Natural killer cell (primary cell): ENCODE results near the gene SDHB. TPM values are rescaled to one million over a fixed set of nuclear protein-coding genes. Genes with fewer than 3 reads are reported as not detected.

Experiments
- ATAC-seq, 3 donors: fragments of 150-1000 bp in 2 of 3; fragments of 200-7000 bp in 1 of 3; cut with Tn5 transposase; 1 replicate in 1 of 3; 2 replicates in 2 of 3; pipeline ENCODE4 v1.10.0; 2021; ENCODE audit warnings: mild to moderate bottlenecking in 2 of 3, moderate library complexity in 2 of 3
- DNase-seq, 2 donors: peaks; one replicate each; pipeline versions ENCODE4 v3.0.0 to v3.0.0-alpha.2; 2013 to 2021; ENCODE audit warnings: mixed read lengths in 1 of 2
- H3K27ac ChIP-seq: one replicate; pipeline ENCODE4 v1.5.1; 2013; ENCODE audit warnings: mild to moderate bottlenecking, low read length
- H3K27me3 ChIP-seq: one replicate; pipeline ENCODE4 v1.6.1; 2013; ENCODE audit warnings: low read length; ENCODE audit not compliant: control insufficient read depth, insufficient read depth
- H3K36me3 ChIP-seq: one replicate; pipeline ENCODE4 v1.6.1; 2013; ENCODE audit warnings: low read length; ENCODE audit not compliant: control insufficient read depth, insufficient read depth
- H3K4me1 ChIP-seq: one replicate; pipeline ENCODE4 v1.6.1; 2013; ENCODE audit warnings: low read length; ENCODE audit not compliant: control insufficient read depth, insufficient read depth
- H3K4me3 ChIP-seq: one replicate; pipeline ENCODE4 v1.5.1; 2013; ENCODE audit warnings: low read length
- H3K9me3 ChIP-seq: one replicate; pipeline ENCODE4 v1.6.1; 2013; ENCODE audit warnings: low read length; ENCODE audit not compliant: control insufficient read depth, insufficient read depth
- H3K27ac Mint-ChIP-seq, 2 donors: one replicate each; pipeline ENCODE4 v1.8.0; 2022; ENCODE audit warnings: mild to moderate bottlenecking in 2 of 2, mixed read lengths in 2 of 2, moderate library complexity in 1 of 2
- H3K27me3 Mint-ChIP-seq, 2 donors: one replicate each; pipeline ENCODE4 v1.8.0; 2022; ENCODE audit warnings: low read depth in 2 of 2, mixed read lengths in 2 of 2
- H3K36me3 Mint-ChIP-seq: one replicate; pipeline ENCODE4 v1.8.0; 2022; ENCODE audit warnings: mixed read lengths
- H3K4me1 Mint-ChIP-seq, 2 donors: one replicate each; pipeline ENCODE4 v1.8.0; 2022; ENCODE audit warnings: mixed read lengths in 2 of 2
- H3K4me3 Mint-ChIP-seq: one replicate; pipeline ENCODE4 v1.8.0; 2022; ENCODE audit warnings: mild to moderate bottlenecking, moderate library complexity, mixed read lengths
- H3K9me3 Mint-ChIP-seq, 2 donors: one replicate each; pipeline ENCODE4 v1.8.0; 2022; ENCODE audit warnings: mixed read lengths in 2 of 2
- WGBS: methylation state at CpG from one replicate; pipeline ENCODE4 v1.1.7; 2013; ENCODE audit warnings: missing lambda C conversion rate; ENCODE audit not compliant: insufficient coverage; 5-methylcytosine and 5-hydroxymethylcytosine counted together
- intact Hi-C: fragments of 100-400 bp; cut with micrococcal nuclease; formaldehyde crosslinking; loops from one replicate; pipeline ENCODE4 v1.14.2; 2022
- total RNA-seq, 4 donors: library from RNA; stranded (reverse); fragments of 120-200 nt in 1 of 4; gene quantifications; one replicate each; pipeline versions ENCODE4 v1.2.3 to v1.2.4, GENCODE V29; 2013 to 2022
- TF ChIP-seq, protein P1 (sequence below): fragments of 200-600 bp; IDR thresholded peaks from one replicate; pipeline ENCODE4 v1.8.0; 2022; ENCODE audit warnings: antibody characterized with exemption

SDHB gene
- total RNA-seq, 3 donors from 2014 or later (not counting 1 experiment from before 2014, with no cell fraction given), result 56.8 to 62.6 (median 59.5) TPM

DNA sequence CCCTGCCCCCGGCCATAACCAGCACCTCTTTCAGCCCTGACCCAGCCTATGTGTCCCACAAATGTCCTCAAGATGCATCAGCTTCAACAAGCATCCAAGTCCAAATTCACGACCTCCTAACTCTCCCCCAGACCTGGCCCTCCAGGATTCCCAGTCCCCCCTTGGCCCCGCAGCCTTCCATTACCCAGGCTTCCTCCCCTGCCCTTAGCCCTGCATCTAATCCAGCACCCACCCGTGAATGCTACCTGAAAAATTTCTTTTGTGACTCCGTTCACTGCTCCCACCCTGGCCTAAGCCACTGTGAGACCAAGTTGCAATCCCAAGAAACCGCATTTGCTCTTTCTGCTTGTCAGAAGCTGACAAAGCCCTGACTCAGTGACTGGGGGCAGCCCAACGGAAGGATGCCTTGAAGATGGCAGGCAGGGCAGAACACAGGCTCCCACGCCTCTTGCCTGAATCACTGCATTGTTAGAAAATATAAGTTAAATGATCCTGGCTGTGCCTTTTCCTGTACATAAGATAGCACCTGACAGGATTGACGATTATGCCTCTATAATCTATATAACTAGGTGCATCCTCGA, 72.5 kb downstream of the SDHB start:
- WGBS, result 83% methylated on average over 10 of the region's 10 CpGs
- no peaks in the 10 kb centered on the region for H3K9me3 Mint-ChIP-seq
- H3K27ac Mint-ChIP-seq, result peak overlapping the region in 1 of 2 donors; percentile 35
- Histone ChIP-seq H3K4me1 (peaks cover 7% of the 10 kb centered on the region), H3K9me3 (no peaks in the 10 kb centered on the region), H3K36me3 (peaks cover 3% of the 10 kb centered on the region), H3K27ac (no peak overlapping the region), H3K27me3 (peaks cover 10% of the 10 kb centered on the region), H3K4me3 (no peak overlapping the region)
- ATAC-seq (no peak), DNase-seq (no peak)
- H3K36me3 Mint-ChIP-seq, result peaks cover 6% of the 10 kb centered on the region
- H3K27me3 Mint-ChIP-seq, result peaks cover 20 to 27% of the 10 kb centered on the region in 2 donors
- H3K4me3 Mint-ChIP-seq, result peak overlapping the region; percentile 65
- TF ChIP-seq, protein P1, sequence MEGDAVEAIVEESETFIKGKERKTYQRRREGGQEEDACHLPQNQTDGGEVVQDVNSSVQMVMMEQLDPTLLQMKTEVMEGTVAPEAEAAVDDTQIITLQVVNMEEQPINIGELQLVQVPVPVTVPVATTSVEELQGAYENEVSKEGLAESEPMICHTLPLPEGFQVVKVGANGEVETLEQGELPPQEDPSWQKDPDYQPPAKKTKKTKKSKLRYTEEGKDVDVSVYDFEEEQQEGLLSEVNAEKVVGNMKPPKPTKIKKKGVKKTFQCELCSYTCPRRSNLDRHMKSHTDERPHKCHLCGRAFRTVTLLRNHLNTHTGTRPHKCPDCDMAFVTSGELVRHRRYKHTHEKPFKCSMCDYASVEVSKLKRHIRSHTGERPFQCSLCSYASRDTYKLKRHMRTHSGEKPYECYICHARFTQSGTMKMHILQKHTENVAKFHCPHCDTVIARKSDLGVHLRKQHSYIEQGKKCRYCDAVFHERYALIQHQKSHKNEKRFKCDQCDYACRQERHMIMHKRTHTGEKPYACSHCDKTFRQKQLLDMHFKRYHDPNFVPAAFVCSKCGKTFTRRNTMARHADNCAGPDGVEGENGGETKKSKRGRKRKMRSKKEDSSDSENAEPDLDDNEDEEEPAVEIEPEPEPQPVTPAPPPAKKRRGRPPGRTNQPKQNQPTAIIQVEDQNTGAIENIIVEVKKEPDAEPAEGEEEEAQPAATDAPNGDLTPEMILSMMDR, result no peak
- peaks cover 0 to 15% of the 10 kb centered on the region in 2 donors for H3K4me1 Mint-ChIP-seq
- intact Hi-C loops, result no loop called here

DNA sequence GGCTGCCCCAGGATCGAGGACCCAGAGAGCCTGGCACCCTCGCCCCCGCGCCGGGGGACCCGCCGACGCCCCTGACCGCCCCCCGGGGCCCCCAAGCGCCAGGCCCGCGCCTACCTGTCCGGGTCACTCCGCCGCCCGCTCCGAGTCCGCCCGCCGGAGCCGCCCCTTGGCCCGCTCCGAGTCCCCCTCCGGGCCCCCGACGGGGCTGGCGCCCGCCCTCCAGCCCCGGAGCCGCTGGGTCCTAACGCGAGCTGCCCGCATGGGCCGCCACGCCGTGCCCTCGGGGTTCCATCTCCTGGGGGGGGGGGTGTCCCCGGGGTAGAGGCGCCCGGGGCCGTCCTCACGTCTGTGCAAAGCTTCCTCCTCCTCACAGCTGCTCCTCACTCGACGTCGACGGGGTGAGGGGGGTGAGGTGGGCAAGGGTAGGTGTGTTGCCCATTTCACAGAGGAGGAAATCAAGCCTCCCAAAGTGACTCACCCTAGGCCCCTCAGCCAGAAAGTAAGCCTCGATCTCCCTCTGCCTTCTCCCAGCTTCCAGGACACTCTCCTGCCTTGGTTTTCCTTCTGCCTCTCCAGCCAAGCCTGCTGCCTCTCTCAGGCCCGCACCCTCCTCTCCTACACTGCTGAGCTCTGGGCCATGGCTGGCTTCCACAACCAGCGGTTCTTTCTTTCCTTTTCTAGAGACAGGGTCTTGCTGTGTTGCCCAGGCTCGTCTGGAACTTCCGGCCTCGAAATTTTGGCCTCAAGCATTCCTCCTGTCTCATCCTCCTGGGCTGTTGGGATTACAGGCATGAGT, 73.2 kb downstream of the SDHB start, which contains the start of gene MFAP2:
Gene MFAP2, minus strand, starts transcription at position 148 of the 796 bp plus-strand sequence. CDS start 2,347 bp downstream, outside the sequence.
- no peak for DNase-seq
- peaks cover 20 to 27% of the 10 kb centered on the region in 2 donors for H3K27me3 Mint-ChIP-seq
- 10% methylated on average over 44 of the region's 53 CpGs for WGBS
- H3K9me3 ChIP-seq, result no peaks in the 10 kb centered on the region
- peak within 1 kb of the TSS in 1 of 2 donors; percentile 35 for H3K27ac Mint-ChIP-seq
- H3K4me3 Mint-ChIP-seq, result peak within 1 kb of the TSS; percentile 65
- H3K36me3 Mint-ChIP-seq, result peaks cover 6% of the 10 kb centered on the region
- H3K27ac ChIP-seq, result no peak within 1 kb of the TSS
- TF ChIP-seq, protein P1, result no peak
- H3K4me1 Mint-ChIP-seq, result peaks cover 0 to 15% of the 10 kb centered on the region in 2 donors
- H3K27me3 ChIP-seq, result peaks cover 10% of the 10 kb centered on the region
- peaks cover 7% of the 10 kb centered on the region for H3K4me1 ChIP-seq
- no peak within 1 kb of the TSS for H3K4me3 ChIP-seq
- no peaks in the 10 kb centered on the region for H3K36me3 ChIP-seq
- H3K9me3 Mint-ChIP-seq, result no peaks in the 10 kb centered on the region
- peak in 2 of 3 donors; percentile 34 to 48 for ATAC-seq
- intact Hi-C loops, result no loop called here

DNA sequence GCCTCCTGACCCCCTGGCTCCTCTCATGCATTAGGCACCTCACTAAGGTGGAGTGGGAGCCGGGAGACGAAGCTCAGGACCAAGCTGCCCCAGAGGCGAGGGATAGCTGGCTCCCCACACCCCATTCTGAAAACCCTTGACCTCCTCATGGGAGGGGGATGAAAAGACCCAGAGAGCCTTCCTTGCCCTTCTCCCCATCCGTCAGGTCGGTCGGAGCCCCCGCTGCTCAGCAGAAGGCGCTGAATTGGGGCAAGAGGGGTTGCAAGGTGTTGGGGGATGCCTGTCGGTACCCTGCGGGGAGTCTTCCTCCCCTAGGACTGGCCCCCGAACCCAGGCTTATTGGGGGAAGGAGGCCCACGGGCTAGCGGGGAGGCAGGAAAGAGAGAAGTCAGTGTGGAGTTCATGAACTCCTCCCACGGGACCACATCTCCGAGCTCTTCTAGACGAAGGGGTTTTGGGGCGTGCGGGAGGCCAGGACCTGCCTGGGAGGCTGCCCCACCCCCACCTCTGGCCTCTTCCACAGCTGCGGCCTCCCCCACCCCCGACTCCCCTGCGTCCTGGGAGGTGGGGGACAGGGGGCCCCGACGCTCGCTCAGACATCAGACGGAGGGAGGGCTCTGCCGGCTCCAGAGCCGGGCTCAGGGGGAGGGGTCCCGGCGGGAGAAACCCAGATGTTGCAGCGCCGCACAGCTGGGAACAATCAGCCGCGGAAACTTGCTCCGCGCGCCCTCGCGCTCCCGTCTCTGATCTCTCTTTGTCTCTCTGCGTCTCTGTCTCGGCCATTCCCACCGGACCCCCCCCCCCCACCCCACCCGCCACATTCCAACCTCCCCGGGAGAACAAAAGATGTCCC, 74.1 kb downstream of the SDHB start:
- Mint-ChIP-seq H3K4me3 (peak overlapping the region; percentile 55), H3K9me3 (no peaks in the 10 kb centered on the region)

More for the DNA sequence above, 74.1 kb downstream of the SDHB start:
- 19% methylated on average over 38 of the region's 44 CpGs for WGBS
- Histone ChIP-seq H3K4me1 (peaks cover 7% of the 10 kb centered on the region), H3K4me3 (no peak overlapping the region), H3K36me3 (no peaks in the 10 kb centered on the region), H3K9me3 (no peaks in the 10 kb centered on the region), H3K27me3 (peaks cover 10% of the 10 kb centered on the region), H3K27ac (no peak overlapping the region)
- peaks cover 0 to 15% of the 10 kb centered on the region in 2 donors for H3K4me1 Mint-ChIP-seq
- H3K27me3 Mint-ChIP-seq, result peaks cover 20 to 27% of the 10 kb centered on the region in 2 donors
- DNase-seq, result no peak
- intact Hi-C loops, result no loop called here
- TF ChIP-seq, protein P1, result no peak
- ATAC-seq, result no peak
- no peak overlapping the region for H3K27ac Mint-ChIP-seq
- H3K36me3 Mint-ChIP-seq, result peaks cover 6% of the 10 kb centered on the region
